DMS53 (cell line): ENCODE results near the gene PRIMPOL.
"Not testable (repeated sequence)": the region's sequence is repeated elsewhere in the genome, so short reads cannot be mapped to it uniquely, and the experiment has no call there.

Experiments
- DNase-seq: peaks from one replicate; lab custom pipeline; 2025; lab: John Stamatoyannopoulos, UW

PRIMPOL gene

DNA sequence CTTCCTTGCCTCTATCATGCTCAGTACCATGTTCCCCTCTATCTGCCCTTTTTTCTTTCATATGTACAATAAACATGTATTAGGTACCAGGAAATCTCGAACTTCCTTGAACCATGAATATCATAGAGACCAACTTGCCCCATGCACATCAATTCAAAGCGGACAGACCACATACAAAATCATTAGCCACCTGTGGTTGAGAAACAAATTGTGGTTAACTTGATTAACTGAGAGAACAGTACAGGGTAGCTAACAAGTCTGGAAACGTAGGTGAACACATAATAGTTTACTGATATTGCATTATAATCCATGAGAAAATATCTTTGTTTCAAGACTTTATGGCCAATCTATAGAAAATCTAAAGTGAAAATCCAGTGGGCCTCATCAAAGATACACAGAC is 8.5 kb upstream of the PRIMPOL start:
- DNase-seq, result no peak

DNA sequence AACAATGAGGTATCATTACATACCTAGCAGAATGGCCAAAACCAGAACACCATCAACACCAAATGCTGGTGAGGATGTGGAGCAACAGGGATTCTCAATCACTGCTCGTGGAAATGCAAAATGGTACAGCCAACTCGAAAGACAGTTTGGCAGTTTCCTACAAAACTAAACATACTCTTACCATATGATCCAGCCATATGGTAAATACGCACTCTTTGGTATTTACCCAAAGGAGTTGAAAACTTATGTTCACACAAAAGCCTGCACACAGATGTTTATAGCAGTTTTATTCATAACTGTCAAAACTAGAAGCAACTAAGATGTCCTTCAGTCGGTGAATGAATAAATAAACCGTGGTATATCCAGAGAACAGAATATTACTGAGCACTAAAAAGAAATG is 8.1 kb upstream of the PRIMPOL start:
- DNase-seq, result no peak

DNA sequence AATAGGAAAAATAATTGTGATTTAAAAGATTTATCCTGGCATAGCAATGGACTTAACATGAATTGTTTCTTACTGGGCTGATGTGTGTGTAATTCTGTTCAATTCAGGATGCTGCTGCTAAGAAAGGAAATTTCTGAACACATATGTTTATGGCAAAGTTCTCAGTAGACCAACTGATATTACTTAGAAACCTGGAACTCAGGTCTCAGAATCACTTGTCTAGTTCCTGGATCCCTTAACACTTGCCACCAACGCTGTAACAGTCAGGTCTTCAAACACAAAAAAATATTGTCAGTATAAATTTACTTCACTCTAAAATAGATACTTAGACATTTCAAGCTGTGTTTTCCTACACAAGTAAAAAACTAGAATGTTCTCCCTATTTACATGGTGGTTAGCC is 5.8 kb upstream of the PRIMPOL start:
- no peak for DNase-seq

DNA sequence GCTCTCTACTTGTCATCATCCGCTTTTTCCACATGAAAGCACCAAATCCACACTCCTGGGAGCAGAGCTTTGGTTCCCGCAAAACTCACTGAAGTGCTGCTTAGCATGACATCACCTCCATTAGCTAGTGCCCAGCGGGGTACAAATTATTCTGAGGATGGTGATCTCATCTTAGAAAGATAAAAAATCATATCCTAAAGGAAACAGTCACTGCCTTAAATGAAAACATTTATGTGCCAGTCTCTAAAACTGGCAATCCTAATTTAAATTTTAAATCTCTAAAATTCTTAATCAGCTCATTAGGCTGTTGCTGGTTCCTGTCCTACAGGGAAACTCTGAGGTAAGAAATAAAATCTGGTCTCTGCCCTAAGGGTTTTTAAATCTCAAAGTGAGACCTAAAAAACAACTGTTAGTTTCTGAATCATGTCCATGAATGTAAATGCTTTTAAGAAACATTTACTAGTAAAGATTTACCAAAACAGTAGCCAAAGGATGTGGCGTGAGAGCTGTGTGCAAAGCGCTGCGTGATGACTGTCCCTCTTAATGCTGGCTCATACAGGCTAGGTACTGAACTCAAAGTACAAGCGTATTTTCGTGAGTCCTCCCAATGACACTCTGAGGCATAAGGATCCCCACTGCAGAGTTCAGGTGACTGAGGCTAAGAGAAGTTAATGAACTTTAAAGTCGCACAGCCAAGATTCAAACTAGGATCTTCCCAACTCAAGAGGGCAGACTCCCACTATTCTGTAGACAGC is 4.8 kb upstream of the PRIMPOL start:
- peak; percentile 16 for DNase-seq

DNA sequence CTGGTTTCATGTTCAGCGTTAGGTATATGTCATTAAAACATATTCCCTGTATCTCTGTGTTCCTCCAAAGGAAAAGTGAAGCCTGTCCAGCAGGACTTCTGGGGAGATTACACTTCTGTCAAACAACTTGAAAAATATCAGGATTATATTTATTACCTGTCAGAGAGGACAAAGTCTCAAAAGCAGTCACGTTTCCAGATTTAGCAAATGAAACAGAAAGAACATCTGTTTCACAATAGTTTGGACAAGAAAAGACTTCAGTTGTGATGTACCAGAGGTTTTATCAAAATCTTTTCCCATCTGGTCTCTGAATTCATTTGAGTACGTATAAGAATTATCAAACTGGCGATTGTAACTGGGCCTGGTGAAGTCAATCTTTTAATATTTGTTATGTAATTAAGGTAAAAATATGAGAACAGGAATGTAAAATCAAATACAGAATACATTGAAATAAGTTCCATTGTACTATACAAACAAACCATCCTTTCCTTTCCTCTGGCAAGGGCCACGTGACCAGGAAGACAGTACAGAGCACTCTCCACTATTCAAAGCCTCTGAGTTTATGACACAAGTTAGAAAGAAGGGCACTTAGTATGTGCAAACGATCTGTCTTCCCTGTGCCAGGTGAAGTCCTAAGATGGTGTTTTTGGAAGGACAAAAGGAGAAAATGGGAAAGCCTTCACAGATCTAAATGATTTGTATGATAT is 3.5 kb upstream of the PRIMPOL start:
- no peak for DNase-seq

DNA sequence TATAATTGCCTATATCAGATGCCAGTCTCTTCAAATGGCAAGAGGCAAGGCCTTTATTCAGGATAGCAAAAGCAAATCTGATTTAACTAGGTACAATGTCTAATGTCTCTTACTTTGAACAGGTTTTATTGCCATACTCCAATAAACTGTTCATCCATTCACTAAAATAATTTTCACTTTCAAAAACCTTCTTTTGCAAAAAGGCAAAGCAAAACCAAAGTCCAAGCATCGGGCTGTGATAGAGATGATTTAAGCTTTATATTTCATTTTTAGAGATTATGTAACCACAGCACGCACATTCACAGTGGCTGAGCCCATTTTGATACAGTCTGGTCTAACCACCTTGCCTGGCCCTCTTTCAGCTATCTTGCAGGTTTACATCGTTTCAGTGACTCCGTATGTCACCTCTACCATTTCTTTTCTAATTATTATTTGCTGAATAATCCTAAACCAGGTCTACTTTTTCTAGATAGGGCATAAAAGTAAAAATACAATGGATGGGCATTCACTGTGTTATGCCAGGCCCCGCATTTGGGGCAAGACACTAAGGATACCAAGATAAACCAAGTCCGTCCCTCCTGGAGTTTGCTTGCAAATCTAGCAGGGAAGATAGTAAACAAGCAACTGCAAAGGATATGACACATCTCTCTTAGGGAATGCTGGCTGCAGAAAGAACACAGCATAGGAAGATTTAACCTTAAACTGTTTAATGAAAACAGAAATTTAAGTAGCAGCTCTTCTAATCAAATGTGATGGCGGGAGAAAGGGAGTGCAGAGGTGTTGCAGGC is 2.1 kb upstream of the PRIMPOL start:
- peak; percentile 16 for DNase-seq

DNA sequence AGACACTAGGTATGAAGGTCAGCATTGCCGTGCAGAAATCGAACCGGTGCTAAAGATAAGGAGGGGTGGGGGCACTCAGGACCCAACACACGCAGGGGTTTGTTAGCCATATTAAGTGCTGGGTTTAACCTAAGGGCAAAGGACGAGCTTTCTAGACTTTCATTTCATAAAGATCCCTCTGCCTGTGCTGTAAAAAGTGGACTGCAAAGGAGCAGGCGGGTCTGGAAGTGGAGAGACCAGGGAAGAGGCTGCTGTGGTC is 1.6 kb upstream of the PRIMPOL start:
- DNase-seq, result no peak

DNA sequence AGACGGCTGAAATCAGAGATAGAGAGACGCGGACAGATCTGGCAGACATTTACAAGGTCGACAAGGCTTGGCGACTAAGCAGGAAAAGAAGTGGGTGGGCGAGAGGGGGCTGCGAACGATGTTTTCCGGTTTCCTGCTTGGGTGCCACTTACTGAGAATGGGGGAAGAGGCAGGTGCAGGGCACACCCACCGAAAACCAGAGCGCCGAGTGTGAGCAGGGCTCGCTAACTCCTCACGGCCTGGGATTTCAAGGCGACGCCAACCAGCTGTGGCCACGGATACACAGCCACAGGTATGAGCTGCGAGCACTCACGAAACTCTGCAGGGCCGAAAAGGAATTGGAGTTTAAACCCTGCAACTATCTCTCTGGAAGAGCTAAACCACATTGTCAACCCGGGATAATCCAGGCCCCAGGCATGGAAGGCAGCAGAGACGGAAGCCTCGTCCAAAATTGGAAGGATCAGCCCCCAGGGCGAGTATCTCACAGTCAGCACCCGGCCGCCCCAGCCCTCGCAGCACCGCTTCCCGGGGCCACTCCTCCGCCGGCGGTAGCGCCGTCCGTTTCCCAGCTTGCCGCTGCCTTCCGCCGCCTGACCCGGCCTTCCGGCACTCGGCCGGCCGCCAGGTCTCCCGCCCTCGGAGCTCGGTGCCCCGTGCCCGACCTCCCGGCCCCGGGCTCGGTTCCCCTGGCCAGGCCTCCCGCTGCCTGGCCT is 1.1 kb upstream of the PRIMPOL start:
- peak; percentile 67 for DNase-seq

DNA sequence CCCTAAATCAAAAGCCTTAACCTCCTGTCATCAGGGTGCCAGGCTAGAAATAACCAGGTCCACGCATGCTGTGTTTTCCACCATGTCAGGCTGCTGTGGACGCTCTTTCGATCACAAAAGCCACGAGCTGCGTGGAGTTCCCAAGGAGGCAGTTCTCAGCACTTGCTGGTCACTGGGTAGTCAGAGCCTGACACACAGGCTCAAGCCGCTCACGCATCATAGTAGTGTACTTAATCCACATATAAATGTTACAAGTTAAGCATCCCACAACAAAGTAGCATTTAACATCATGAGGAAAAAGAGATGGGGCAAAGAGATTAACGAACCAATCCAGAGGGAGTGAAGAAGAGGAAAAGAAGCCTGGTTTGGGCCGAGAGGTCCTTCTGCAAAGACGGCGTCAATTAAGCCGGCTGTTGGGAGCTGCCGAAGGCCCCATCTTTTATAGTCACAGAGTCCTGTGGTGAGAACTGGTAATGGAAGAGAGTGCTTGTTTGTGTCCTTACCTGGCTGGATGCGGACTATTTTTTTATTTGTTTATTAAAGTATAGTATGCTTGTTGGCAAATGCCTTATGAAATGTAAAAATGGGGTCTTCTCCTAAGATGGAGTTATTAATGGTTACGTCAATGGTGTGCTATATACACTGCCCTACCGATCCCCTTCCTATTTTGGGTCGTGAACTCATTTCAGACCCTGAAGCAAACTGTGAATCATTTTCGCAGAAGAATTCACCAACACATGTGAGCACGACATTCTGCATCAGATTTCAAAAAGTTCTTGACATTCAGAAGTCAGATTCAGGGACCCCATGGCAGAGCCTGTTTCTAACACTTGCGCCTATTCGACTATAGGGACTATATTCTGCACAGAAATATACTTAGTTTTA is 675 bp downstream of the PRIMPOL start:
- peak; percentile 69 for DNase-seq

DNA sequence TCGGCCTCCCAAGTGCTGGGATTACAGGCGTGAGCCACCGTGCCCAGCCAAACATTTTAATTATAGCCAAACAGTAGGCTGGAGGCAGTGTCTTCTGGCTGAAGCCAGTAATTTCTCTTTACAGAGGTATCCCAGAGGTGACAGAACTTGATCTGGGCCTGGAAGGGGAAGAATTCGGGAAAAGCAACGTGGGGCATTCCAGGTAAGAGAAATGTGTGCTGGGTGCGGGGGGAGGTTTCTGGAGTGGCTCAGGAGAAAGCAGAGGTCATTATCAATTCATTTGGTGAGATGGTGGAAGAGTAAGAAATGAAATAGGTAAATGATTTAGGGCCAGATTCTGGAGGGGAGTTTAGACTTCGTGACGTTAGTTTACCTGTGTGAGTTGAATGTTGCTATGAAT is 2.4 kb downstream of the PRIMPOL start:
- DNase-seq, result no peak

DNA sequence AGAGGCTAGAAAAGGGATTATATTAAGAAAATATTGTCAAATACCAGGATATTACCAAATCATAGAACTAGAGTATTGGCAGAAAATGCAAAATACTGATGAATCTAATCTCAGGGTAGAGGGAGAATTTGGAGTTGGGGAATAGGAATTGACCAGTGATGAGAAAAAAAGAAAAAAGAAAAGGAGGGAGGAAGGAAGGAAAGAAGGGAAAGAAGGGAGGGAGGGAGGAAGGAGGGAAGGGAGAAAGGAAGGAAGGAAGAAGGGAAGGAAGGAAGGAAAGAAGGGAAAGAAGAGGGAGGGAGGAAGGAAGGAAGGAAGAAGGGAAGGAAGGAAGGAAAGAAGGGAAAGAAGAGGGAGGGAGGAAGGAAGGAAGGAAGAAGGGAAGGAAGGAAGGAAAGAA is 3.1 kb downstream of the PRIMPOL start:
- not testable (repeated sequence) for DNase-seq

DNA sequence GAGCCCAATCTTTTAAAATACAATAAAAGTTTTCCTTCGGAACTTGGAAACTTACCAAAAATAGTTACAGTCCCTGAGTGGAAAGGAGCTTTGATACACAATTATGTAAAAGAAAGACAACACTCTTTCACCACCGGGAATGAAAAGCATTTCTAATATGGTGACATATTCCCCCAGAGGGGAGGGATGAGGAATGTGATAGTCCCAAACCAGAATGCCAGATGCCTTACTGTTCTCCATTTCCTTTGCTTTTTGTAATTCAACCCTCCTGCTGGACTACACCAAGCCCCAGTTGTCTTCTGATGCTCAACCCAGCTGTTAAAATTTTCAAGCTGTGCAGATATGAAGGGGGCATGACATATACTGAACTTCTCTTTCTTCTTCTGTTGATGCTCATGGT is 4.1 kb downstream of the PRIMPOL start:
- DNase-seq, result no peak

DNA sequence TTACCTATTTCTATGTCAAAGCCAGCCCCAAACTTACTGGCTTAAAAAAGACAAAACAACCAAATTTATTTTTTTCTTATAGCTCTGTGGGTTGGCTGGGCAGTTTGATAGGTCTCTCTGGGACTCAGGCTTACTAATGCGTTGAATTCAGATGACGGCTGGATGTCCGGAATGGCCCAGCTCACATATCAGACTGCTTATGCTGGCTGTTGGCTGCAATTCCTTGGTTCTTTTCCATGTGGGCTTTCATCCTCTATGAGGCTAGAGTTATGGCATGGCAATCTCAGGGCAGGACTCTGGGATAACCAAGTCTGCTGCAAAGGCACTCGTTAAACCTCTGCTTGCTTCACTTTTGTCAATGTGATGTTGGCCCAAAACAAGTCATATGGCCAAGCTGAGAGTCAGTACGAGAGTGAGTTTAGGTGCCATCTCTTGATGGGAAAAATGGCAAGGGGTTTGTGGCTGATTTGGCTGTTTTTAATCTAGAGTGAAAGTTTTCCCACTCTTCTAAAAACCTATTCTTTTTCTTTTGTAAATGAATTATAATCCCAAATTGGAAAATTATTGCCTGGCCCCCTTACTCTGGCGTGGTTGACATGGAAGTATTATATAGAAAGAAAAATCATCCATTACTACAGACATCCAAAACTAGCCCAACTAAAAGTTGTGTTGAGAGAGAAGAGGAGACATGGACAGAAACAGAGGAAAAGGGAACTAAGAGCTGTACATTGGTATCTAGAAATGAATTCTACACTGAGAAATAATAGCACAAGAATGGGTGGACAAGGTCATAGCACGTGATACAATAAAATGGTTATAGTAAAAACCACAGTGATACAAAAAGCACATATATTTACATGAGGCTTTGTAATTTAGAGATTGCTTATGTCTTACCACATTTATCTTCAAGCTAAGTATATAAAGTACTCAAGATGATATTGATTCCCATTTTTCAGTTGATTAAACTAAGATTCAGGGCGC is 6.6 kb downstream of the PRIMPOL start:
- no peak for DNase-seq

DNA sequence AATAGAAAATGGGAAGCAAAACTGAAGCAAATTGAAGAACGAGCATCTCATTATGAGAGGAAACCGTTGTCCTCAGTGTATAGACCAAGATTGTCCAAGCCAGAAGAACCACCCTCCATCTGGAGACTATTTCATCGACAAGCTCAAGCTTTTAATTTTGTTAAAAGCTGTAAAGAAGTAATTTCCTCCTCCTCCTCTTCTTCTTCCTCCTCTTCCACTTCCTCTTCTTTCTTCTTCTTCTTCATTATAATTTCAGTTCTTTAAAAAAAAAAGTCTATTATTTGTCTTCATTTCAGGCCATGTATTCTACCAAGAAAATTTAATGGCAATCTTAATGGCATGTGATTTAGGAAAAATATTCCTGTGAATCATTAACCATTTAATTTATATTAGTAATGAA is 7.6 kb downstream of the PRIMPOL start:
- DNase-seq, result no peak

DNA sequence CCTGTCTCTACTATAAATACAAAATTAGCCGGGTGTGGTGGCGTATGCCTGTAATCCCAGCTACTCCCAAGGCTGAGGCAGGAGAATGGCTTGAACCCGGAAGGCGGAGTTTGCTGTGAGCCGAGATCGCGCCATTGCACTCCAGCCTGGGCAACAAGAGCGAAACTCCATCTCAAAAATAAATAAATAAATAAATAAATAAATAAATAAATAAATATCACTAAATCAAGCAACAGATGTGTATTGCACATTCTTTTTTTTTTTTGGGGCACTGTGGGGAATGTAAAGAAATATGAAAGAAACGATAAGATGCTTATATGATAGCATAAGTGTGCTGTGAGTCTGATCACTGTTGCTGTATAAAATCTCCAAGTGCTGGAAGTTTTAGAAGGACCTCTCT is 8.3 kb downstream of the PRIMPOL start:
- not testable (repeated sequence) for DNase-seq

DNA sequence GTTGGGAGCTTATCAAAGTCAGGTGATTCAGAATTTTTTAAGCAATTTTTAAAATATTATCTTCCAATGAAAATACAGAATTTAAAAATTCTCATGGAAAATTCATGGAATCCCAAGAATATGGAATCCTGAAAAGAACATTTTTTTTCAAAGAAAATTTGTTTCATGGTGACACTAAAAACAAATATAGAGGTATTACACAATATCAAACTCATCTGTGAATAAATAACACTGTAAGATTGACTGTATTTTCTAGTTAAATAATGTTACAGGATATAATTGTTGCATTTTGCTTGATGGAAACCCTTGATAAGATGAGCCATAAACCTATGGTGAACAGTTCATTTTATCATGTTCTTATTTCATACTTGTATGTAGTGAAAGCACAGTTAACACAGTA is 11.4 kb downstream of the PRIMPOL start:
- DNase-seq, result no peak

DNA sequence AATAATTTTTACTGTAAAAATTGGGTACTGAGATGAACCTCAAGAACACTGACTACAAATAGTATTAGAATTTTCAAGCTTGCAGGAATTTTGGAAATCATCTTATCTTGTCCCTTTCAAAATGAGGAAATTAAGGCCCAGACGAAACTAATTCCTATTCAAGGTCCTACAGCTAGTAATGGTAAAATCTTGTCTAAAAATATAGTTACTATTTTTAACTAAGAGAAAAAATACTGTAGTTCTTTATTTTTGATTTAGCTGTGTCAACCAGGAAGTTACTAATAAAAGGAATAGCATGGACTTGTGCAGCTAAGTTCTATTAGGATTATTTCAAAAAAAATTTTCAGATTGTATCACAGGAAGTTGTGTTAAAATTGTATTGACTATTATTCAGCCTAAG is 12.7 kb downstream of the PRIMPOL start:
- no peak for DNase-seq

DNA sequence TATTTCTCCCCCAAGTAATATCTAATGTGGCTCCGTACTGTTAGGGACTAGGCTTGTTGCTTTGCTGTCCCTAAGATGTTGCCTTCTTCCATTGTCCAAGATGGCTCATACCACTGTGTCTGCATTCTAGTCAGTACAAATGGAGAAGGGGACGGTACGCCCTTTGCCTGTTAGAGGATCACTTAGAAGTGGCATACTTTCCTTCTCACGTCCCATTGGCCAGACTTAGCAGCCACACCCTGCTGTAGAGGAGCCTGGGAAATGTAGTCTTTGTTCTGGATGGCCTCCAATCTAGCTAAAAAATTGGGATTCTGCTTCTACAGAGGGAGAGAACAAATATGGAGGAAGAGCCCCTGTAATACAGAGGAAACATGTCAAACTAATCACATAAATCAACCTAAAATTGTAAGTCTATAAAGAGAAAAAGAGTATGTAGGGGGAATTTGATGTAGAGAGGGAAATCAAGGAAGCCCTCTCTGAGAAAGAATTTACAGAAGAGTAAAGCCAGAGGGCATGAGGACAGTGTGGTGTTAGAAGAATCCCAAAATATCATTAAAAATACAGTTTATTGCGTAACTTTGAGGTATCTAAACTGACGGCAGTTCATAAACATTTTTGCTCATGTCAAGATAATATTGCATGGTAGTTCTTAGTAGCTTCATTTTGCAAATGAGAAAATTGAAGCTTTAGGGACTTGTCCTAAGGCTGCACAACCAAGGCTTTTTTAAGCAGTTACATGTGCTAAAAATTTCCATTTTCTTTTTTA is 15.1 kb downstream of the PRIMPOL start:
- DNase-seq, result peak; percentile 4

DNA sequence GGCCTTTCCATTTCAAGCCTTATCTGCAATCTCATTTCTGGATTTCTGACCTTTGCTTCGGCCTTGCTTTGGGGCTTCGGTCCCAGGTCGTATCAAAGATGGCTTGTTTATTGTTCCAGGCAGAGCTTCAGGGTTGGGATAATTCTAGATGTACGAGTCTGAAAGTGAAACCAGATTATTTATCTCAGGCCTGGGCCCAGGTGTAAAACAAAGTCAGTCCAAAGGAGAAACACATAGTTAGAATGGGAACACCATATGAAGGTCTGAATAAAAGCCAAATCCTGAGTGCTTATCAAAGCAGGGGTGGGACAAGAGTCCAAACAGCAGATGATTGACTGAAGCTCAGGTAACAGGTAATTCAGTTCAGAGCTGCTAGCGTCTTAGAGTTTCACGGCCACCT is 17.1 kb downstream of the PRIMPOL start:
- no peak for DNase-seq

DNA sequence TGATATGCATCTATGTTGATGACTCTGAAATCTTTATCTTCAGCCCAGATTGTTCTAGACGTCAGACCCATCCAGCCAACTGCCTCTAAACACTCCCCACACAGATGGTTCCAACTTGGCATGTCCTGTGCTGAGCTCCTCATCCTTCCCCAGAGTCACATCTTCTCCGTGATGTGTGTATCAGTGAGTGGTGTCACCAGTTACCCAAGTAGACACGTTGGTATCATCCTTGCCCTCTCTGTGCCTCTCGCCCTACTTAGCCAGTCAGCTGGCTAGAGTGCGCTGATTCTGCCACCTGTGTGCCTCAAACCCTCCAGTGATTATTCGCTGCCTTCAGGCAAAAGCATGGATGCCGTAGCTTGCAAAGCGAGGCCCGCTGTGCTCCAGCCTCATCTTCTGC is 18.6 kb downstream of the PRIMPOL start:
- DNase-seq, result no peak
